Ureter (tissue), 1 donor: ENCODE data around the gene ZBTB7B. TPM values are rescaled to one million over a fixed set of nuclear protein-coding genes. Genes with fewer than 3 reads are reported as not detected.

Source experiments
- DNase-seq: peaks from one replicate; pipeline ENCODE4 v3.0.0-alpha.2; 2020; ENCODE audit warnings: low spot score
- total RNA-seq: library from RNA; stranded (reverse); gene quantifications from one replicate; pipeline ENCODE4 v1.2.4, GENCODE V29; 2023
- donor health status: DM: yes; HTN: yes; CAD: no.

The ZBTB7B gene
- 92.8 TPM for total RNA-seq

DNA sequence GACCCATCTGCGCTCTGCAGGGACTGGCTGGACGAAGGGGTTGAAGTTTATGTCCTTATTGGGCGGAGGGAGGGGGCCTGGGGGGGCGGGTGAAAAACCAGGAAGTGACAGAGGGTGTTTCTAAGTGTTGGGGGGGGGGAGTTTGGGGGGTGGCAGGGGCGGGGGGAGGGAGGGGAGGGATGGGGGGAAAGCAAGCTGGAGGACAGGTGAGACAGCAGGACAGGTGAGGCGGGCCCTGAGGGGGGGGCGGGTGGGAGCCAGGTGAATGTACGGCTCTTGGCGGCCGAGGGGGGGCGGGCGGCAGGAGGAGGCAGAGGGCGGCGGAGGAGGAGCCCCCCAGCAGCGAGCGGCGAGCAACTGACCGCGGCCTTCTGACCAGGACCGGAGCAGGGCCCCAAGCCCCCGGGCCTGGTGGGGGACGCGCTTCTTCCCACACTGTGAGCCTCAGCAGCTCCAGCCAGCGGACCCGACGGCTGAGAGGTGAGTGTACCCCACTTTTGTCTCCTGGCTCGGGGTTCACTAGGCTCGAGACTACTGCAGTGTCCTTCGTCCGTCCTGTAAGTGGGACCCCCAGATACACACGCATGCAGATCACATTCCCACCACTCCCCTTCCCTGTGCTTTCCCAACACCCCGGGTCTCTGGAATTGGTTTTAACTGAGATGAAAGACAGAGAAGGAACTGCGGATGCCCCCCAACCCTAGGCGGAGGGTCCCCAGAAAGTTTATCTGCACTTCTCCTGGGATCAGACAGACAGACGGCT is at the start of gene ZBTB7B:
TSS of gene ZBTB7B (plus strand) at position 339 of the 763 bp plus-strand sequence. CDS start 11,859 bp downstream, outside the sequence.
- no peak for DNase-seq

DNA sequence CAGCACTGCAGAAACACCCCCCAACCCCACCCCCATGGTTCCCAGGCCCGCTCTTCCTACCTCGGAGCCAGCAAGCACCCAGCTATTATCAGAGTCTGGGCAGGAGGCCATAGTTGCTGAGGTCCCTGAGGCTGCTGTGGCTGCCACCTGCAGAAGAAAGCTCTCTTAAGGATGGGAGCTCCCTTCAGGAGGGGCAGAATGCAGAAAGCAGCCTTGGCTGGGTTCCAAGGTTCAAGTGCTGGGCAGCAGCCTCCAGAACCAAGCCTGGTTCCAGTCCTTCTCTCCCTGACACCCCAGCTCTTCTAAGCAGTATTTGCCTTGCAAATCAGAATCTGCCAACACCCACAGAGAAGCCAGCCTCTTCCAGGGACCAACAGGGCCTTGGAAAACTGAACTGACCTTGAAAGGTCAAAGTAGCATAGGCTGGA is 49.0 kb upstream of the ZBTB7B start:
- DNase-seq, result no peak

DNA sequence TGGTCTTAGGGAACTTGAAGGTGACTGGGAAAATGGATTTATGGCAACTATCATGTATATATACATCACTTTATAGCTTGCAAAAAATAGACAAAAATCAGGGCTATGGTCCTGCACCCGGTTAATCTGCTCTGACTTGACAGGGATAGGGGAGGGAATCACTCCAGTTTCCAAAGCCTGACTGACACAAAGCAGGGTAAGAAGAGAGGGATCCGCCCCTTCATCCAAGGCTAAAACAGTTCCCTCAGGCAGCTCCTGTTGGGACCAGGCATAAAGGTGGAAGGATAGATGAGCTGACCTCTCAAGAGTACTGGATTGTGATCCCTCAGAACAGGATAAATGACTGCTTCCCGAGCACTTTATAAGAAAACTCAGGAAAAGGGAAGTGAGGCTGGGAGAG is 48.1 kb upstream of the ZBTB7B start:
- no peak for DNase-seq

DNA sequence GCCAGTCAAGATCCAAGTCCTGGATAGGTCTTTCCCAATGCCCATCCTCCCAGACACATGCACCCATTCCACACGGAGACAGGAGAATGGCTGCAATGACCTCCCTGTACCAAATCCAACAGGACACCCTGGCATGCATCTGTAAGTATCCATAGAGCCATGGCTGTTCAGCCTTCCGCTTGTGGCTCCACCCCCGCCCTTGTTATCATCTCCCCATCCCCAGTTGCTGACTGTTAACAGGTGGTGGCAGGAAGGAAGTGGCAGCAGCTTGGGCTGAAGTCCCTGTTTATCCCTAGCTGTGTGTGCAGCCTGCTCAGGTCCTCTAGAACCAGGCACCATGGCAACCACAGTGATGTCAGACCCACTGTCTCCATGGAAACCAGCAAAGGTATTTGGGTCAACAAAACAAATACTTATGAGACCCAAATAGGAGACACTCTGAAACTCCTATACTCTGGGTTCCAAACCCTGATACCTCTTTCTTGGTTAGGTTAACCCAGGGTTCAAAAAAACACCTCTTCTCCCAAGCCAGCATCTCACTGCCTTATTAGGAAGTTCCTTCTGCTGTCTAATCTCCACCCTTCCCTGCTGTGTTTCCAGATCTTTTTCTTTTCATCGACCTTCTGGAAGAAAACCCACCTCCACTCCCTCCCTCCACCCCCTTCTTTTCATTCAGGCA is 47.4 kb upstream of the ZBTB7B start:
- no peak for DNase-seq

- peak; percentile 89 for DNase-seq
Observed at GRCh38 chr1:154955718-154956543, 46.7 kb upstream of the ZBTB7B start, which contains the start of gene PBXIP1. Gene PBXIP1, minus strand, starts transcription at chr1:154956099. Its CDS starts 2,378 bp downstream, at chr1:154953721.

GRCh38 chr1:154956544-154956941 is 46.1 kb upstream of the ZBTB7B start:
- DNase-seq, result no peak

DNA sequence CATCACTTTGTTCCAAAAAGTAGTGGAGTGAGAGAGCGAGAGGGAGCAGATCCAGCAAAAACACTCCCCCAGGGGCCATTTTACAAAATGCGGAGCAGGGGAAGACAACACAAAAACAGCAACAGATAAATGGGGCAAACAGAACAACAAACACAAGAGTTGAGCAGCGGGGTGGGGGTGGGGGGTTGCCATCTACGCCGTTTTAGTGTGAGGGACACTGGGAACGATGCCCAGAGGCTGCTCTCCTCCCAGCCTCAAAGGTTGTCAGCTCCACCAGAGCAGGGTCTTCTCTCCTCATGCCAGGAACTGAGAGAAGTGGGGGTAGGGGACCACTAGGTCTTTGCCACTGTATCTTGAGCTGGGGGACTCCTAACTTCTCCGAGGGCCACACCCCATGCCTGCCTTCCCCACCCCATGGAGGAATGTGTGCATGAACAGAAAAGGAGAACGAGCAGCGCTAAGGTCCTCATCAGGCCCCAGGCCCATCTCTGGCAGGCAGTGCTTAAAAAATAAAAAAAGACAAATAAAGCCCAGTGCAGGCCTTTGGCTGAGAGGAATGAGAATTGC is 45.4 kb upstream of the ZBTB7B start:
- no peak for DNase-seq

DNA sequence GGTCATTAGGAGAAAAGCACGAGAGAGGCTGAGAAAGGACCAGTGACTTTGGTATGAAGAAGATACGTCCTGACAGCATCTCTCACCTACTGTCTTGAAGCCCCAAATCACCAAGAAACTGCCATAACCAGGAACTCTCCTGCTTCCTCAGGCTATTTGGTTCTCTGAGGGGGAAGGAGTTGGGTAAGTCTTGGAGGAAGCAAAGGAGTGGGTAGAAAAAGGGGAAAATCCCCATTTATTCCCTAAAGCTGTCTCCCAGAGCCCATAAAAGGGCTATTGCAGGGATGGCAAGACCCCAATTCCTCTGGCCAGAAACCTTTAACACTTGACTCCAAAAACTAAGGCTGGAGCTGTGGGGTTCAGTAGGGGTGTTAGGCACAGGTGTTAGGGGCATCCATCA is 44.6 kb upstream of the ZBTB7B start:
- DNase-seq, result no peak

DNA sequence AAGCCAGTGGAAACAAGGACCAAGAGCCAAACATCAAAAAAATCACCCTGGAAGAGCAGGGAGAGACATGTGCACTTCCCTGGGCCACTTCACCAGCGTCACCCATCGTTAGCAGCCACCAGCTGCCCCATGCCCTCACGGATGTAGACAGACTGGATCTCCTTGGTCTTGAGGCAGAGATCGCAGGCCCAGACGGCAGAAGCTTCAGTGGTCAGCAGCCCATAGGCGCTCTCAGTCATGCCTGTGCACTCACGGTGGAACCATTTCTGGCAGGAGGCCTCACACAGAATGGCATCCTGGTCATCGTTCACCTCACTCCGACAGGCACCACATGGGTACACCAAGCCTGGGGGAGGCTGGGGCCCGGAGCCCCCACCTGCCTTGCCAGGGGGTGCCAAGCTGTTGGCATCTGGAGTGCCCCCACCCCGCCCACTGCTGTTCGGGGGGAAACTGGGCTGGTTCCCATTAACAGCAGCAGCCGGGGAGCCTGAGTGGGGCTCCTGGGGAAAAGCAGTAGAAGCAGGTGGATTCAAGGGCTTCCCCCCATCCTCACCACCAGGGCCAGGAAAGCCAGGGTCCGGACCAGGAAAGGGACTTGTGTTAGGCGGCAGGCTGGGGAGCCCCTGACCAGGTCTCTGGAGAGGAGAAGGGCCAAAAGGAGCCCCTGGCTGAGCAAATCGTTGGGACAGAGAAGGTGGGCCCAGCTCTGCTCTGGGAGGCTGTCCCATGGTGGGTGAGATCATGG is 43.7 kb upstream of the ZBTB7B start:
- no peak for DNase-seq

- DNase-seq, result no peak
Observed at GRCh38 chr1:154959426-154959780, 43.2 kb upstream of the ZBTB7B start.

GRCh38 chr1:154960446-154961136 is 42.0 kb upstream of the ZBTB7B start:
- DNase-seq, result no peak

DNA sequence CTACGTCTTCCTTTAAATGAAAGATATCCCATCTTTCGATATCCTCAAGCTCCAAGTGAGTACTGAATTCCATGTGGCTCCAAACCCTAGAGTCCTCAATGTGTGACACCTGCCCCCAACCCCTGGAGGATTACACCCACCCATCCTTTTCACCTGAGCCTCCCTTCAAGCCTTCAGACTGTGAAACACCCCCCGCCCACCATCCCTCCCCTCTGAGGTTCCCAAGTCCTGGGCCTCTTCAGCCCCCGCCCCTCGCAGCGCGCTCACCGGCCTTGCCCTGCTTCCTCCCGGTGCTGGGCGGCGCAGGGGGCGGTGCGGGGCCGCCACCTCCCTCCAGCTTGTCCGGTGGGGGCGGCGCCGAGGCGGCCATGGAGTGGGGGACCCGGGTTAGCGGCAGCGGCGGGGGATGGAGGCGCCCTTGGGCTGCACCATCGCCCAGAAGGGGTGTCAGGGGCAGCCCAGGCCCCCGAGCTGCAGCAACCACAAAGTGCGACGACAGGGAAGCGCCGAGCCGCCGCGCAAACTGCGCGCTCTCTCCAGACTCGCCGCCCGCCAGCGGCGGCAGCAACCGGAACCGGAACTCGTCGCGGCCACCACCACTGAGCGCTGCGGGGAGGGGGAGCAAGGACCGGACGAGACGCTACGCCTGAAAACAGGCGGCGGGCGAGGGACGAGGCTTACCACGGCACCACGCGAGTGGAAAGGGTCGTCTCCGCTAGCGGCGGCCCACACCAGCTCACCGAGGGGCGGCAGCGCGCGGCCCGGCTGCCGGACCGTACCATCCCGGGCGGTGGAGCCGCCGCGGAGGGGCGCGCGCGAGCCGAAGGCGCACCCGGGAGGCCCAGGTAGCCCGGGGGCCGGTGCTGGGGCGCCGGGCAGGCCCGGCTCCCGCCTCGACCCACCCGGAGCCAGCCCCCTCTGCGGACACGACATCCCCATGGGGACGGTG is 41.1 kb upstream of the ZBTB7B start, which contains the start of gene PYGO2:
TSS of gene PYGO2 (minus strand) at position 576 of the 949 bp plus-strand sequence. CDS start at position 370, 206 bp downstream.
- DNase-seq, result peak; percentile 84

DNA sequence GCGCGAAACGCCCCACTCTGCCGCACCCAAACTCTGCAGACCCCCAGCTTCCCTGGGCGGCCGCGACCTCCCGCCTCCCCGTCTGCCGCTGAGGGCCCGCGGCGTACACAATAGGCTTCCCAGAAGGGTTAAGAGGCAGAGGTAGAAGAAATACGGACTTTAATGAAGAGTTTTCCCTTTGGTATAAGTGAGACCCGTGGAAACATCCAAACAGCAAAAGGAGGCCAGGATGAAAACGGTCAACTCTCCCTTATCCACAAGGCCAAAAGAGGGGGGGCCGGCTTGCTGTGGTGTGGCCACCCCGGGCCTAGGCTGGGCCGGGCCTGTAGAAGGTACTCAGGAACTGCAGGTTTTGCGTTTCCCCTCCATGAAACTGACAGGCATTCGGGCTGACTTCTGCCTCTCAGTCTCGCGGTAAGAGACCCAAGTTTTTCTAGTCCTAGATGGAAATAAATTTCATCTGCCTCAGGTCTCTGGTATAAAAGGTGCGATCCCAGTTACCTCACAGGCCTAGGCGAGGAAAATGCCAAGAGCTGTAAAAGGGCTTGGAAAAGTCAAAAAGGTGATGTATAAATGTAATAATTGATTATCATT is 40.3 kb upstream of the ZBTB7B start:
- DNase-seq, result no peak

DNA sequence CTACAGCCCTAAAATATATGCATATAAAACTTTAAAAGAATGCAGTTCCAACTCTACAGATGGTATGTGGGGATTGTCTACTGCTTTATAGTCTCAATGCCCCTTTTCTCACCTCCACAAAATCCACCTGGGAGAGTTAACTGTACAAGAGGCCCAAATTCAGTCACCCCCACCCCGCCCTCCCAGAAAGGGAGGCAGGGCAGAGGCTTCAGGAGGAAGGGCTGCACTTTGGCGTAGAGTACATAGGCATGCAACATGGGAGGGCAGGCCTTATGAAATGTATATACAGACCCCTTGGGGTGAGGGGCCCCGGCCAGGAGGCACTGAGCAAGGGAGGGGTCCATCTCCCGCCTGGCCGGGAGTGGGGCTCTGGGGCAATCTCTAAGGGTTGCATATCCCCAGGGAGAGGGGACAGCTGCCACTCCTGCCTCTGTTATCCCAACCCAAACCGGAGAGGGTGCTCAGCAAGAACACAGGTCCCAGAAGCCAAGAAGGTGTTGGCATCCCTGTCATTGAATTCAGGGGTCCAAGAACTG is 39.7 kb upstream of the ZBTB7B start:
- DNase-seq, result no peak

GRCh38 chr1:154963643-154964042 is 39.0 kb upstream of the ZBTB7B start:
- no peak for DNase-seq

DNA sequence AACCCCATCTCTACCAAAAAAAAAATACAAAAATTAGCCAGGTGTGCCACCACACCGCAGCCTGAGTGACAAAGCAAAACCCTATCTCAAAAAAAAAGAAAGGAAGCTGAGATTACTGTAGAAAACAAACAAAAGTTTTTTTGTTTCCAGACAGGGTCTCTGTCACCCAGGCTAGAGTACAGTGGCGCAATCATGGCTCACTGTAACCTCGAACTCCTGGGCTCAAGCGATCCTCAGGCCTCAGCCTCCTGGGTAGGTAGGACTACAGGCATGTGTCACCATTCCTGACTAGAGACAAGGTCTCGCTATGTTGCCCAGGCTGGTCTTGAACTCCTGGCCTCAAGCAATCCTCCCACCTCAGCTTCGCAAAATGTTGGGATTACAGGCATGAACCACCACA is 38.2 kb upstream of the ZBTB7B start:
- no peak for DNase-seq

DNA sequence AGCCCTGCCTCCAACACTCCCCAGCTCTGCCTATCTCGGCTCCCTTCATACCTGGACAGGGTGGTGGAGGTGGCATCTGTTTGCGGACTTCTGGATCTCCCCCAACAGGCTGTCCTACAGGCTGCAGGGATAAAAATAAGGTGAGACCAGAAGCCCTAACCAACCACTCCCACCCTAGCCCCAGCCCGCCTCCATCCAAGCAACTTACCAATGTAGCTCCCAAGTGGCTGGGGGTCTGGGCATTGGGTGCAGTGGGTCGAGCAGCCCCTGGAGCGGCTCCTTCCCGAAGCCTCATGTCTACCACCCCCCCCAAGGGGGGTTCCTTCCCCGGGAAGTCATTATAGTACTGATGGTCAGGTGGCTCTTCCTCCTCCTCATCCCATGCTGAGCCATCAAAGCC is 36.5 kb upstream of the ZBTB7B start:
- no peak for DNase-seq

- no peak for DNase-seq
Observed at GRCh38 chr1:154967331-154967950, 35.2 kb upstream of the ZBTB7B start.
